ENCODE measurements around the gene DGLUCY. TPM values are rescaled to one million over a fixed set of nuclear protein-coding genes. Genes with fewer than 3 reads are reported as not detected.
A peak's percentile ranks its signal among the peaks of the same experiment; 100 is the strongest.
"Not testable (repeated sequence)": the region's sequence is repeated elsewhere in the genome, so short reads cannot be mapped to it uniquely, and the experiment has no call there.

DGLUCY gene
- total RNA-seq, 8 experiments from 2014 or later, result 15.1 to 116 (median 33.6) TPM

GRCh38 chr14:91090743-91091142, 23.1 kb upstream of the DGLUCY start:
- 11 to 88% (median 50%) methylated on average over 1 of the region's 1 CpG; no CpG with 5 or more reads in 6 of the 10 experiments for WGBS, 10 experiments
- Histone ChIP-seq H3K4me3 (no peak overlapping the region), H3K4me1 (replicated peaks in 1 of 2) (no peaks in the 10 kb centered on the region), H3K27ac (no peak overlapping the region)
- no peak for ATAC-seq (replicated peaks in 6 of 8)
- in situ Hi-C loops (cut with MboI; ENCODE audit: low pct_unique_long_range_greater_than_20kb in 2 of 9, low sequenced_read_pairs in 9 of 9, unreplicated experiment in 9 of 9), result no loop called here

DNA sequence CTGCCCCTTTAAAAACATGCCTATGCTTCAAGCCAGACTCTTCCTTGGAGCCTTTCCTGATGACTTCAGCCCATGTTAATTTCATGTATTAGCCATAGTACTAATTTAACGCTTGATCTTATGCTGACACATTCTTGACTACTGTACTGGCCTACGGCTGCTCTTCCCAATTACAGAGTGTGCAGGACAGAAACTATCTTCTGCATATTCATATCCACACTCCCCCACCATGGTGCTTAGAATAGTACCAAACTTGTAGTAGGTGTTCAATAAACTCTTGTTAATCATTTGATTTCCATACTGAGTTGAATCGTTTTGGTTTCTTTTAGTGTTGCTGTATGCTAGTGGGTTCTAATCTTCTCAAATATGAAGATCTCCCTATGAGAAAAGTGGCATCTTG, 21.8 kb upstream of the DGLUCY start:
- H3K27ac ChIP-seq, result no peak overlapping the region
- no peaks in the 10 kb centered on the region for H3K4me1 ChIP-seq (replicated peaks in 1 of 2)
- in situ Hi-C loops (cut with MboI; ENCODE audit: low pct_unique_long_range_greater_than_20kb in 2 of 9, low sequenced_read_pairs in 9 of 9, unreplicated experiment in 9 of 9), result no loop called here
- peak in 3 of 8 experiments; percentile 66 to 83 (median 76) for ATAC-seq (replicated peaks in 6 of 8)
- 7 to 100% (median 80%) methylated on average over 1 to 3 of the region's 3 CpGs; no CpG with 5 or more reads in 1 of the 10 experiments for WGBS, 10 experiments
- H3K4me3 ChIP-seq, result no peak overlapping the region

- in situ Hi-C loops (cut with MboI; ENCODE audit: low pct_unique_long_range_greater_than_20kb in 2 of 9, low sequenced_read_pairs in 9 of 9, unreplicated experiment in 9 of 9), result not testable (repeated sequence)
These were observed 20.0 kb upstream of the DGLUCY start for GRCh38 chr14:91093743-91094472.

DNA sequence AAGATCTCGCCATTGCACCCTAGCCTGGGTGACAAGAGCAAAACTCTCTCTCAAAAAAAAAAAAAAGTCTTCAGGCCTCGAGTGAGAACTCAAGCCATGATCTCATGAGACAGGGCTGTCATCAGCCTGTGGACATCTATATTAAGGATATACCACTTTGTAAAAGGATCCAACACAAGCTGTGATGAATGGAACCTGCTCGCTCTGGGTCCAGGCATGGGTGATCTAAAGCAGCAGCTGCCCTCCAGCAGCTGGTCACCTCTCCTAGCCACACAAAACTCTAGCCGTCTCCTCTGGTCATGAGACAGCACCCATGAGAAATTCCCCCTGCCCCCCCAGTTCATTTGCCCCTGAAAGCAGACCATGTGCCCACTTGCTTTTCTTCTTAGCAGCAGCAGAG, 19.1 kb upstream of the DGLUCY start:
- Histone ChIP-seq H3K4me1 (replicated peaks in 1 of 2) (no peaks in the 10 kb centered on the region), H3K4me3 (no peak overlapping the region), H3K27ac (no peak overlapping the region)
- WGBS, 10 experiments, result 50 to 100% (median 87%) methylated on average over 1 to 3 of the region's 4 CpGs; no CpG with 5 or more reads in 4 of the 10 experiments
- in situ Hi-C loops (cut with MboI; ENCODE audit: low pct_unique_long_range_greater_than_20kb in 2 of 9, low sequenced_read_pairs in 9 of 9, unreplicated experiment in 9 of 9), result no loop called here
- no peak for ATAC-seq (replicated peaks in 6 of 8)

More at GRCh38 chr14:91093743-91094472, 20.0 kb upstream of the DGLUCY start:
- not testable (repeated sequence) for H3K4me3 ChIP-seq; ATAC-seq (replicated peaks in 6 of 8); H3K27ac ChIP-seq; H3K4me1 ChIP-seq (replicated peaks in 1 of 2)
- 20 to 100% (median 93%) methylated on average over 1 to 12 of the region's 14 CpGs; no CpG with 5 or more reads in 3 of the 10 experiments for WGBS, 10 experiments

- H3K27ac ChIP-seq, result no peak overlapping the region
- ATAC-seq (replicated peaks in 6 of 8), result no peak
These were observed 18.7 kb upstream of the DGLUCY start for GRCh38 chr14:91095178-91095577.

GRCh38 chr14:91097657-91098056, 16.2 kb upstream of the DGLUCY start:
- ATAC-seq (replicated peaks in 6 of 8); H3K4me3 ChIP-seq; H3K27ac ChIP-seq; H3K4me1 ChIP-seq (replicated peaks in 1 of 2); in situ Hi-C loops (cut with MboI; ENCODE audit: low pct_unique_long_range_greater_than_20kb in 2 of 9, low sequenced_read_pairs in 9 of 9, unreplicated experiment in 9 of 9): not testable (repeated sequence)
- WGBS, 10 experiments, result 47 to 100% (median 93%) methylated on average over 2 to 4 of the region's 5 CpGs; no CpG with 5 or more reads in 5 of the 10 experiments

More at GRCh38 chr14:91095178-91095577, 18.7 kb upstream of the DGLUCY start:
- WGBS, 10 experiments, result 12 to 80% (median 70%) methylated on average over 1 to 7 of the region's 8 CpGs; no CpG with 5 or more reads in 4 of the 10 experiments
- in situ Hi-C loops (cut with MboI; ENCODE audit: low pct_unique_long_range_greater_than_20kb in 2 of 9, low sequenced_read_pairs in 9 of 9, unreplicated experiment in 9 of 9), result no loop called here
- Histone ChIP-seq H3K4me1 (replicated peaks in 1 of 2) (no peaks in the 10 kb centered on the region), H3K4me3 (no peak overlapping the region)

DNA sequence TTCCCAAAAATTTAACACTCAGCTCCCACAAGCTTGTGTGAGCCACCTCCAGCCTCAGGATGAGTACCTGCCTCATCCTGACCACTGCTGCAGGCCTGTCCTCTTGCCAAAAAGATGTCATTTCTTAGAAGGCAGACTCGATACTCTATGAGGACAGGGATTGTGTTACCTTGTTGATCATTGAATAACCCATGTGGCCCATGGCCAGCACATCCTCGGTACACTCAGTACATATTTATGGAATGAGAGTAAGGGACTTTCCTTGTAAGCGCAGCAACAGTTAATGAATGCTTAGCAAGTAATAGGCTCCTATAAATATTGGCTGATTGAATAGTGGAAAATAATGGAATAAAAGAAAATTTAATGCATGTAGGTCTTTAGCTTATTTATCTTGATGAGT, 15.3 kb upstream of the DGLUCY start:
- 48 to 100% (median 76%) methylated on average over 1 to 3 of the region's 3 CpGs for WGBS, 10 experiments
- ATAC-seq (replicated peaks in 6 of 8), result no peak

GRCh38 chr14:91100102-91100501, 13.8 kb upstream of the DGLUCY start:
- H3K4me1 ChIP-seq (replicated peaks in 1 of 2), result no peaks in the 10 kb centered on the region
- no peak overlapping the region for H3K4me3 ChIP-seq
- in situ Hi-C loops (cut with MboI; ENCODE audit: low pct_unique_long_range_greater_than_20kb in 2 of 9, low sequenced_read_pairs in 9 of 9, unreplicated experiment in 9 of 9), result no loop called here
- H3K27ac ChIP-seq, result no peak overlapping the region
- no peak for ATAC-seq (replicated peaks in 6 of 8)
- WGBS, 10 experiments, result 53 to 94% (median 84%) methylated on average over 2 to 5 of the region's 5 CpGs; no CpG with 5 or more reads in 1 of the 10 experiments

More for the DNA sequence above, 15.3 kb upstream of the DGLUCY start:
- in situ Hi-C loops (cut with MboI; ENCODE audit: low pct_unique_long_range_greater_than_20kb in 2 of 9, low sequenced_read_pairs in 9 of 9, unreplicated experiment in 9 of 9), result no loop called here
- Histone ChIP-seq H3K4me3 (no peak overlapping the region), H3K4me1 (replicated peaks in 1 of 2) (no peaks in the 10 kb centered on the region), H3K27ac (no peak overlapping the region)

GRCh38 chr14:91103116-91103515, 10.8 kb upstream of the DGLUCY start:
- Histone ChIP-seq H3K4me3 (no peak overlapping the region), H3K27ac (no peak overlapping the region), H3K4me1 (replicated peaks in 1 of 2) (no peaks in the 10 kb centered on the region)
- no peak for ATAC-seq (replicated peaks in 6 of 8)
- WGBS, 10 experiments, result 25 to 93% (median 63%) methylated on average over 2 to 6 of the region's 8 CpGs; no CpG with 5 or more reads in 5 of the 10 experiments
- in situ Hi-C loops (cut with MboI; ENCODE audit: low pct_unique_long_range_greater_than_20kb in 2 of 9, low sequenced_read_pairs in 9 of 9, unreplicated experiment in 9 of 9), result no loop called here

GRCh38 chr14:91108941-91109611, 4.8 kb upstream of the DGLUCY start:
- 67 to 100% (median 89%) methylated on average over 2 to 5 of the region's 7 CpGs; no CpG with 5 or more reads in 5 of the 10 experiments for WGBS, 10 experiments
- no peak overlapping the region for H3K27ac ChIP-seq
- no peak for ATAC-seq (replicated peaks in 6 of 8)

DNA sequence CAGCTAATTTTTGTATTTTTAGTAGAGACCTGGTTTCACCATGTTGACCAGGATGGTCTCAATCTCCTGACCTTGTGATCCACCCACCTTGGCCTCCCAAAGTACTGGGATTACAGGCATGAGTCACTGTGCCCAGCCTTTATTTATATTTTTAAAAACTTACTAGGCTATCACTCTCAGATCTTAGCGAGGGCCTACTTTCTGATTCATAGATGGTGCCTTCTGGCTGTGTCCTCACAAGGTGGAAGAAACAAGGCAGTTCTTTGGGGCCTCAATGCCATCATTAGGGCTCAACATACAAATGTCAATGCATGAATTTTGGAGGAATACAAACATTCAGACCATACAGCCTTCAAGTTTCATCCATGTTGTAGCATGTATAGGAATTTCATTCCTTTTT, 2.4 kb upstream of the DGLUCY start:
- ATAC-seq (replicated peaks in 6 of 8), result no peak
- H3K27ac ChIP-seq, result no peak overlapping the region
- in situ Hi-C loops (cut with MboI; ENCODE audit: low pct_unique_long_range_greater_than_20kb in 2 of 9, low sequenced_read_pairs in 9 of 9, unreplicated experiment in 9 of 9), result no loop called here
- WGBS, 10 experiments, result 11 to 100% (median 90%) methylated on average over 1 of the region's 1 CpG; no CpG with 5 or more reads in 6 of the 10 experiments
- H3K4me3 ChIP-seq, result no peak overlapping the region
- H3K4me1 ChIP-seq (replicated peaks in 1 of 2), result peaks cover 18 to 19% of the 10 kb centered on the region in 2 donors

More at GRCh38 chr14:91108941-91109611, 4.8 kb upstream of the DGLUCY start:
- Histone ChIP-seq H3K4me1 (replicated peaks in 1 of 2) (peaks cover 5 to 7% of the 10 kb centered on the region in 2 donors), H3K4me3 (no peak overlapping the region)
- in situ Hi-C loops (cut with MboI; ENCODE audit: low pct_unique_long_range_greater_than_20kb in 2 of 9, low sequenced_read_pairs in 9 of 9, unreplicated experiment in 9 of 9), result no loop called here

- peaks cover 18 to 19% of the 10 kb centered on the region in 2 donors for H3K4me1 ChIP-seq (replicated peaks in 1 of 2)
- 50 to 100% (median 87%) methylated on average over 1 to 4 of the region's 4 CpGs; no CpG with 5 or more reads in 2 of the 10 experiments for WGBS, 10 experiments
- in situ Hi-C loops (cut with MboI; ENCODE audit: low pct_unique_long_range_greater_than_20kb in 2 of 9, low sequenced_read_pairs in 9 of 9, unreplicated experiment in 9 of 9), result no loop called here
- no peak for ATAC-seq (replicated peaks in 6 of 8)
- no peak overlapping the region for H3K4me3 ChIP-seq
- no peak overlapping the region for H3K27ac ChIP-seq
These were observed 1.7 kb upstream of the DGLUCY start for GRCh38 chr14:91112194-91112593.
